ENCODE data around the gene PLD3.
A peak's percentile ranks its signal among the peaks of the same experiment; 100 is the strongest.

The PLD3 gene

GRCh38 chr19:40360708-40361241 is 12.3 kb downstream of the PLD3 start:
- TF ChIP-seq CTCF (conservative IDR thresholded peaks at IDR 0.05; ENCODE audit: control insufficient read depth, insufficient read depth, low read depth, low read length): no peak
- no peak for DNase-seq (ENCODE audit: low read depth)
- H3K4me3 ChIP-seq (ENCODE audit: control insufficient read depth, low read depth, low read length): no peak overlapping the region

- no peak overlapping the region for H3K4me3 ChIP-seq (ENCODE audit: control insufficient read depth, low read depth, low read length)
- DNase-seq (ENCODE audit: low read depth): no peak
- TF ChIP-seq CTCF (conservative IDR thresholded peaks at IDR 0.05; ENCODE audit: control insufficient read depth, insufficient read depth, low read depth, low read length): no peak
These were observed 13.7 kb downstream of the PLD3 start for GRCh38 chr19:40362160-40362559.

GRCh38 chr19:40363069-40363468 is 14.6 kb downstream of the PLD3 start:
- no peak for TF ChIP-seq CTCF (conservative IDR thresholded peaks at IDR 0.05; ENCODE audit: control insufficient read depth, insufficient read depth, low read depth, low read length)
- no peak overlapping the region for H3K4me3 ChIP-seq (ENCODE audit: control insufficient read depth, low read depth, low read length)
- DNase-seq (ENCODE audit: low read depth): no peak

GRCh38 chr19:40365010-40365409 is 16.5 kb downstream of the PLD3 start:
- no peak overlapping the region for H3K4me3 ChIP-seq (ENCODE audit: control insufficient read depth, low read depth, low read length)
- DNase-seq (ENCODE audit: low read depth): no peak
- TF ChIP-seq CTCF (conservative IDR thresholded peaks at IDR 0.05; ENCODE audit: control insufficient read depth, insufficient read depth, low read depth, low read length): no peak

GRCh38 chr19:40365613-40366401 is 17.3 kb downstream of the PLD3 start:
- peak overlapping the region; percentile 46 for H3K4me3 ChIP-seq (ENCODE audit: control insufficient read depth, low read depth, low read length)
- TF ChIP-seq CTCF (conservative IDR thresholded peaks at IDR 0.05; ENCODE audit: control insufficient read depth, insufficient read depth, low read depth, low read length): no peak
- DNase-seq (ENCODE audit: low read depth): peak; percentile 28

- no peak for TF ChIP-seq CTCF (conservative IDR thresholded peaks at IDR 0.05; ENCODE audit: control insufficient read depth, insufficient read depth, low read depth, low read length)
- no peak for DNase-seq (ENCODE audit: low read depth)
- no peak overlapping the region for H3K4me3 ChIP-seq (ENCODE audit: control insufficient read depth, low read depth, low read length)
These were observed 18.4 kb downstream of the PLD3 start for GRCh38 chr19:40366697-40367561.
